ENCODE measurements around the gene NOG.

NOG gene

GRCh38 chr17:56597495-56597990 lies 4.0 kb downstream of the NOG start:
- peaks cover 22 to 43% of the 10 kb centered on the region in 2 experiments for H3K4me1 ChIP-seq (ENCODE audit: control insufficient read depth in 1 of 2, insufficient read depth in 1 of 2, low read depth in 1 of 2, low read length in 1 of 2)
- peaks cover 89% of the 10 kb centered on the region for H3K27me3 ChIP-seq
- H3K36me3 ChIP-seq = no peaks in the 10 kb centered on the region
- H3K4me3 ChIP-seq (ENCODE audit: low read depth in 1 of 2, low read length in 1 of 2) = no peak overlapping the region
- H3K27ac ChIP-seq = no peak overlapping the region
- no peaks in the 10 kb centered on the region for H3K9me3 ChIP-seq
- TF ChIP-seq CTCF (IDR thresholded peaks at IDR 0.05) = no peak

- no peak for TF ChIP-seq CTCF (IDR thresholded peaks at IDR 0.05)
- no peaks in the 10 kb centered on the region for H3K36me3 ChIP-seq
- no peak overlapping the region for H3K4me3 ChIP-seq (ENCODE audit: low read depth in 1 of 2, low read length in 1 of 2)
- peaks cover 17 to 33% of the 10 kb centered on the region in 2 experiments for H3K4me1 ChIP-seq (ENCODE audit: control insufficient read depth in 1 of 2, insufficient read depth in 1 of 2, low read depth in 1 of 2, low read length in 1 of 2)
- H3K27ac ChIP-seq = no peak overlapping the region
- H3K9me3 ChIP-seq = no peaks in the 10 kb centered on the region
- peaks cover 83% of the 10 kb centered on the region for H3K27me3 ChIP-seq
These were observed 5.0 kb downstream of the NOG start for GRCh38 chr17:56598466-56598865.

GRCh38 chr17:56599088-56599487 lies 5.6 kb downstream of the NOG start:
- no peak for TF ChIP-seq CTCF (IDR thresholded peaks at IDR 0.05)
- H3K27me3 ChIP-seq = peaks cover 77% of the 10 kb centered on the region
- H3K27ac ChIP-seq = no peak overlapping the region
- H3K4me1 ChIP-seq (ENCODE audit: control insufficient read depth in 1 of 2, insufficient read depth in 1 of 2, low read depth in 1 of 2, low read length in 1 of 2) = peaks cover 11 to 27% of the 10 kb centered on the region in 2 experiments
- no peaks in the 10 kb centered on the region for H3K36me3 ChIP-seq
- no peaks in the 10 kb centered on the region for H3K9me3 ChIP-seq
- H3K4me3 ChIP-seq (ENCODE audit: low read depth in 1 of 2, low read length in 1 of 2) = no peak overlapping the region

GRCh38 chr17:56599566-56599965 lies 6.1 kb downstream of the NOG start:
- peaks cover 72% of the 10 kb centered on the region for H3K27me3 ChIP-seq
- peaks cover 6 to 22% of the 10 kb centered on the region in 2 experiments for H3K4me1 ChIP-seq (ENCODE audit: control insufficient read depth in 1 of 2, insufficient read depth in 1 of 2, low read depth in 1 of 2, low read length in 1 of 2)
- H3K9me3 ChIP-seq = no peaks in the 10 kb centered on the region
- TF ChIP-seq CTCF (IDR thresholded peaks at IDR 0.05) = no peak
- no peaks in the 10 kb centered on the region for H3K36me3 ChIP-seq
- H3K4me3 ChIP-seq (ENCODE audit: low read depth in 1 of 2, low read length in 1 of 2) = no peak overlapping the region
- no peak overlapping the region for H3K27ac ChIP-seq

GRCh38 chr17:56600256-56600655 lies 6.8 kb downstream of the NOG start:
- no peaks in the 10 kb centered on the region for H3K9me3 ChIP-seq
- H3K4me1 ChIP-seq (ENCODE audit: control insufficient read depth in 1 of 2, insufficient read depth in 1 of 2, low read depth in 1 of 2, low read length in 1 of 2) = peaks cover 4 to 20% of the 10 kb centered on the region in 2 experiments
- H3K27me3 ChIP-seq = peaks cover 65% of the 10 kb centered on the region
- no peak overlapping the region for H3K4me3 ChIP-seq (ENCODE audit: low read depth in 1 of 2, low read length in 1 of 2)
- no peak overlapping the region for H3K27ac ChIP-seq
- H3K36me3 ChIP-seq = no peaks in the 10 kb centered on the region
- no peak for TF ChIP-seq CTCF (IDR thresholded peaks at IDR 0.05)

GRCh38 chr17:56601591-56601990 lies 8.1 kb downstream of the NOG start:
- Histone ChIP-seq H3K4me1 (ENCODE audit: control insufficient read depth in 1 of 2, insufficient read depth in 1 of 2, low read depth in 1 of 2, low read length in 1 of 2) (peaks cover 0 to 12% of the 10 kb centered on the region in 2 experiments), H3K36me3 (no peaks in the 10 kb centered on the region), H3K27me3 (peaks cover 52% of the 10 kb centered on the region), H3K4me3 (ENCODE audit: low read depth in 1 of 2, low read length in 1 of 2) (no peak overlapping the region), H3K9me3 (no peaks in the 10 kb centered on the region), H3K27ac (no peak overlapping the region)
- TF ChIP-seq CTCF (IDR thresholded peaks at IDR 0.05) = no peak

Data from neutrophil (primary cell).